GM21825 (cell line): ENCODE results near the gene ESYT1.
"Not testable (repeated sequence)": the region's sequence is repeated elsewhere in the genome, so short reads cannot be mapped to it uniquely, and the experiment has no call there.

Source experiments
- ATAC-seq: cut with Tn5 transposase; IDR thresholded peaks from one replicate; pipeline ENCODE4 v1.9.1; 2021; ENCODE audit warnings: mild to moderate bottlenecking, moderate library complexity; ENCODE audit not compliant: unreplicated experiment

Gene ESYT1

DNA sequence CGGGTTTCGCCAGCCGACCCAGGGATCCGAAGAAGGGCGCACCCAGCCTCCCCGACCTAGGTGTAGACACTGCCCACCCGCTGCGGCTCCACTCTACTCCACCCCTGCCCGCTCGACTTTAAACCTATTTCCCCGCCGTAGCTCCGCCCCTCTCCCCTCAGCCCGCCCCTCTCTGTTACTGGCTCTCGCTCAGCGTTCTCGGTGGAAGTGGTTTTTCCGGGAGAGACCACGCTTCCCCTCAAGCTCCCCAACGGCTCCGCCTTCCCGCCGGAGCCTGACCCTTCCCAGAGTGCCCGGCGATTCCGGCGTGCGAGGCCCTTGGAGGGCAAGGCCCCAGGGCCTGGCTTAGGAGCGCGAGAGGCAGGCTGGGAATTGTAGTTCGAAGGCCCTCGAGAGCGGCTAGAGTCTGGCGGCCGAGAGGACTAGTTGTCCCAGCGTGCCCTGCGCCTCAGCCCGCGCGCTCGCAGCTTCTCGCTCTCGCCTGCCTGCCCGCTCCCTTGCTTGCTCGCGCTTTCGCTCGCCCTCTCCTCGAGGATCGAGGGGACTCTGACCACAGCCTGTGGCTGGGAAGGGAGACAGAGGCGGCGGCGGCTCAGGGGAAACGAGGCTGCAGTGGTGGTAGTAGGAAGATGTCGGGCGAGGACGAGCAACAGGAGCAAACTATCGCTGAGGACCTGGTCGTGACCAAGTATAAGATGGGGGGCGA lies 23.8 kb upstream of the ESYT1 start, which contains the start of gene PA2G4:
Gene PA2G4, plus strand, starts transcription at position 451 of the 706 bp plus-strand sequence. Its CDS starts 179 bp downstream, at position 630.
- peak; percentile 91 for ATAC-seq

DNA sequence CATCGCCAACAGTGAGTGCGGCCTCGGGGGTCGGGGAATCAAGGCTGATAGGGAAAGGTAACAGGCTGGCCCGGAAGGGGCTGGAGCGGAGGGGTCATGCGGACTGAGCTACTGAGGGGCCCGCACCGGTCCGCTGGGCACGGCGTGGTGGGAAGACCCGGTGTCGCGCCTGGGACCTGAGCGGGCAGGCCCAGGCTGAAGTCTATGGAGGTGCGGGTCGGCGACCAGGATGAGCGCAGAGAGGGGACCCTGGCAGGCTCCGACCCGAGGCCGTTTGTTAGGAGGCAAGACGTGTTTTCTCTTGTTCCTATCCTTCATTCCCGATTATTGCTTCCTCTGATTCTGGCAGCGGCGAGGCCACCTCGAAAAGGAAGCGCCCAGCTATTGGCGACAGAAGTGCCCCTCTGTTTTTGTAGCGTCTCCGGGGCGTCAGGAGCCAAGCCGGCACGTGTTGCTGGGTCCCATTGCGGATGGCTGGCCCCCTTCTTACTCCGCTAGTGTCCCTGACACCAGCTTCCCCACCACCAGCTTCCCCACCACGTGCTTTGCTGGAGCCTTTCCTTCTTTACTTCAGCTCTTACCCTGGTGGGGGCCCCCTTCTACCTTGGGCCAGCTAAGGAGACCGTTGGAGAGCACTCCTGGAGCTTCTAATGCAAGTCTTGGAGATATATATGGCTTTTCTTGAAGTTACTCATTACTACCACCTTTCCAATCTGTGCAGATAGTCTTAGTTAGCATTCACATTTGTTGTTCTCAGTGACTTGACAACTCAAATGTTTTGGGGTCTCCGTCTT lies 23.1 kb upstream of the ESYT1 start:
- ATAC-seq = peak; percentile 16

DNA sequence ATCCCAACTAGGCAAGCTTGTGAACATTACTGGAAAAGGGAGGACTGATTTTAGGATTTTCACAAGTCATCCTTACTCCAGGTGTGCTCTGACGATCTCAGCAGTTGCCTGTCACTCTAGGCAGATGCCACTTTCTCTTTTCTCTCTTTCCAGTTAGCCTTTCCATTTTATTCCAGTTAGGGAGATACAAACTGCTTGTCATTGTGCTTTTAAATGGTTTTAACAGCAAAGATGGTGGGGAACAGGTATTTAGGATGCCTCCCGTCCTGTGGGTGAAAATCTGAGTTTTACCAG lies 22.5 kb upstream of the ESYT1 start:
- no peak for ATAC-seq

DNA sequence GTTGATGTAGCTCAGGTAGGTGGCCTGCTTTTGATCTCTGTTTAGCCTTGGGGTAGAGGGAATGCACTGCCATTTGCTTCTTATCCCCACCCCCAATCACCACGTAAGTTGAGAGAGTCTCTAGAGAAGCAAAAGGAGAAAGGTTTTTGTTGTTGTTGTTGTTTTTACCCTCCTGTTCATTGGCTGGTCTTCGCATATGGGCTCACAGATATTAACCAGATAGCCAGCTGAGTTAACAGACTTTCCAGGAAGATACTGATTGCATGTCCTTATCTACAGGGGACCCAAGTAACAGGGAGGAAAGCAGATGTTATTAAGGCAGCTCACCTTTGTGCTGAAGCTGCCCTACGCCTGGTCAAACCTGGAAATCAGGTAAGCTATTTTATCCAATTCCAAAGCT lies 20.8 kb upstream of the ESYT1 start:
- no peak for ATAC-seq

DNA sequence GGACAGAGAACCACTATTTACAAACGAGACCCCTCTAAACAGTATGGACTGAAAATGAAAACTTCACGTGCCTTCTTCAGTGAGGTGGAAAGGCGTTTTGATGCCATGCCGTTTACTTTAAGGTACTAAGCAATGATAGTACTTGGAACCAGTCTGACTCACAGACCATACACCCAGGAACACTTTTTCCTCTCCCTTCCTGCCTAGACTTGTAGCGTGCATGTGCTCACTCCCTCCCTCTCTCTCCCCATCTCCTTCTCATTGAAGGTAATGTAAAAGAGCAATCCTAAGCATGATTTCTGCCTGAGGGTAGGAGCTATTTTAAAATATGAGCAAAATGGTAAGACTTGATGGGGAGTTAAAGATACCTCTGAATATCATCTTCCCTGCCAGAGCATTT lies 17.5 kb upstream of the ESYT1 start:
- no peak for ATAC-seq

DNA sequence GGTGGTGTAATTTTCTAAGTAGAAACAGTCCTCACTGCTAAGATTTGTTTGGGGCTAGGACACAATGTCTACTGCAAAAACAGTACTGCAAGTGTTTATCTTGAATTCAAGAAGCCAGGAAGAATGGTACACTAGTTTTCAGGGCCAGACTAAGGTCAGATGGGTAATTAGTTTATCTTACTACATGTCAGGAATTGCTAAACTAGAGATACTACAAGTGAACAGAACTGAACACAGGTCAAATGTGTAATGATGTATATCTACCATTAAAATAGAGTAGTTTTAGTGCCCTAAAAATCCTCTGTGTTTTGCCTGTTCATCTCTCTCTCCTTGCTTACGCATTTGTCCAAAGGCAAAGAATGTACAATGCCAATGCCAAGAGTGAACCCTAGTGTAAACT lies 14.0 kb upstream of the ESYT1 start:
- no peak for ATAC-seq

DNA sequence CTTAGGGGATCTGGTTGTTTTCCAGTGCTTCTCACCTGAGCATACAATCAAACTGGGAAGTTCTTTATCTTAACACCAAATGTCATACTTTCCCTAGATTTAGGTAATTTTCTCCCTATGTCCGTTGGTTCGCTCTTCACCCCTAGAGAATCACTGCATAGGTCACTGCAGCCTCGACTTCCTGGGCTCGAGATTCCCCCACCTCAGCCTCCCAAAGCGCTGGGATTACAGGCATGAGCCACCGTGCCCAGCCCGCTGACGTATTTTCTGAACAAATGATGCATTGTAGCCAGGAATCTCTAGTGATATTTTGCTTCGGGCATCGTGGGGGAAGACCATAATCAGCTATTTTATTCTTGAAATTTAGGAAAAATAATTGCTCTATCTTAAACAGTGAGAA lies 12.7 kb upstream of the ESYT1 start:
- no peak for ATAC-seq

DNA sequence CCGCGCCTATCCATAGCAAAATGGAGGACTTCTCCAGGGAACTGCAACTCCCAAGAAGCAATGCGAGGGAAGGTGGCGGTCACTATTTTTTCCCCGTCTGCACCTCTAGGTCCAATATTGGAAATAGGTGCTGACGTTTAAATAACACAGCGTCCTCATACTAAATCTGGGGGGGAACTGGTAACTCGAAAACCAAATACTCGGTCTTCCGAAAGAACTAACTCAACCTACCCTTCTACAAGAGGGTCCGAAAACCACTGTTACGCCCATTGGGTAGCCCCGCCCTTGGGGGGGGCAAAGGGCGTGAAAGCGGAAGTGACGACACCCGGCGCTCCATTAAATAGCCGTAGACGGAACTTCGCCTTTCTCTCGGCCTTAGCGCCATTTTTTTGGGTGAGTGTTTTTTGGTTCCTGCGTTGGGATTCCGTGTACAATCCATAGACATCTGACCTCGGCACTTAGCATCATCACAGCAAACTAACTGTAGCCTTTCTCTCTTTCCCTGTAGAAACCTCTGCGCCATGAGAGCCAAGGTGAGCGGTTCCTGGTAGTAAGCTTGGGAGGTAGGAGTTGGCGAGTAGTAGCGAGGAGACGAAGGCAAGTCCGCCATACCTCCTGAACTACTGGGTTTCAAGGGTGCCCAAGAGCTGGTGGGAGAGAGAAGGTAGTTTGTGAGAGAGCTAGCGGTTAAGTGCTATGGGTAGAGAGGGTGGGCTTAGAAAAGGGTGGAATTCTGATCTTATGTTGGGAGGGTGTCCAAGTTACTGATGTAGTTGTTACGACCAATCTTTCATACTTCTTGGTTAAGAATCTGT lies 11.6 kb upstream of the ESYT1 start, which contains the start of gene RPL41:
Gene RPL41, plus strand, starts transcription at position 367 of the 815 bp plus-strand sequence.
- peak; percentile 42 for ATAC-seq

DNA sequence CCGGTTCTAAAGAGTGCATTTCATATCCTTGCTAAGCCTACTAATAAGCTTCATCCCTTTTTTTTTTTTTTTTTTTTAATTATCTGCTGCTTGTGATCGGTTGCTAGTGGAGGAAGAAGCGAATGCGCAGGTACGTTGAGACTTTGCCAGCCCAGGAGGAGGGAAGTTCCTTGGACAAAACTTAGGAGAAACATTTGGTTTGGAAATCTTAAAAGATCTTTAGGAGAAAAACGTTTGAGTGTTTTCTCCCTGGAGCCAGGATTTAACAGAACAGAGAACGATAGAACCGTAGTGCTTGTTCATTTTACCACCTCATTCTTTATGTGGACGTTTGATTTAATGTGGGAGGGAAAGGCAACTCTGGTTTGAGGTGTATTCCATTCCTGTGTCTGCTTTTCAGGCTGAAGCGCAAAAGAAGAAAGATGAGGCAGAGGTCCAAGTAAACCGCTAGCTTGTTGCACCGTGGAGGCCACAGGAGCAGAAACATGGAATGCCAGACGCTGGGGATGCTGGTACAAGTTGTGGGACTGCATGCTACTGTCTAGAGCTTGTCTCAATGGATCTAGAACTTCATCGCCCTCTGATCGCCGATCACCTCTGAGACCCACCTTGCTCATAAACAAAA lies 10.9 kb upstream of the ESYT1 start:
- not testable (repeated sequence) for ATAC-seq

DNA sequence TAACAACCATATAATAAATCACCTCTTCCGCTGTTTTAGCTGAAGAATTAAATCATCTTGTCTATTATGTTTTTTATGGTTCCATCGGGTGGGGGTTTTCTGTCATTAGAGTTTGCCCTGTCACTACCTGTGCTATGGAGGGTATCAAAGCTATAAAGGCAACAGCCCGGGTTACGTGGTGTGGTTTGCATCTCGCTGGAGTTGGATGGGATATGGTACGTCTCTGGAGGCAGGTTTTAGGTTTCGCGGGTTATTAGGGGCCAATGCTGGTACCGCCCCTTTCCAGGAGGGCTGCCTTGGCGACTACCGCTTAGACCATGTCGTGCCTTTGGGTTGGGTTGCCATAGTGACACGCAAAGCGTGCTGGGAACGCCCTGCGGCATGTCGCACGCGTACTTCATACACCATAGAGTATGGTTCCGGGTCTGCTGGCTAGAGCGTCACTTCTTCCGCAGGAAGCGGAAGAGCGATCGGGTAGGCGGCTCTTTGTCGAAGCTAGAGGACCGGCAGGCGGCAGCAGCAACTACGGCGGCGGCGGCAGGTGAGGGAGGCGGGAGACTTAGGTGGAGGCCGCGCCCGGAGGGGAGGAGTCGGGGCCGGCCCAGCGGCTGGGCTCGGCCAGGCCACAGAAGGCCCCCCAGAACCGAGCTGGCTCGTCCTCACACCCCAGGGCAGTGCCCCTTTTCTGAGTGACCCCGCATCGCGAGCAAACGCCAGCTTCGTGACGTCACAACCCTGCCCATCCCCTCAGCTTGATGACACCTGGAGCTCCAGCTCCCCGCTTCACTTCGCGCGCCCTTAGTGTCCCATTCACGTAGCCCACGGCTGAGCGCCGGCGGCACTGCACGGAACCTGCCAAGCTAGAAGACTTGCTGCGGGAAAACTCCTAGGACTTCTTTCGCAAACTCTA lies 10.0 kb upstream of the ESYT1 start, which contains the start of gene ZC3H10:
Gene ZC3H10, plus strand, starts transcription at position 489 of the 910 bp plus-strand sequence. CDS start 2,297 bp downstream, outside the sequence.
- ATAC-seq = peak; percentile 80

DNA sequence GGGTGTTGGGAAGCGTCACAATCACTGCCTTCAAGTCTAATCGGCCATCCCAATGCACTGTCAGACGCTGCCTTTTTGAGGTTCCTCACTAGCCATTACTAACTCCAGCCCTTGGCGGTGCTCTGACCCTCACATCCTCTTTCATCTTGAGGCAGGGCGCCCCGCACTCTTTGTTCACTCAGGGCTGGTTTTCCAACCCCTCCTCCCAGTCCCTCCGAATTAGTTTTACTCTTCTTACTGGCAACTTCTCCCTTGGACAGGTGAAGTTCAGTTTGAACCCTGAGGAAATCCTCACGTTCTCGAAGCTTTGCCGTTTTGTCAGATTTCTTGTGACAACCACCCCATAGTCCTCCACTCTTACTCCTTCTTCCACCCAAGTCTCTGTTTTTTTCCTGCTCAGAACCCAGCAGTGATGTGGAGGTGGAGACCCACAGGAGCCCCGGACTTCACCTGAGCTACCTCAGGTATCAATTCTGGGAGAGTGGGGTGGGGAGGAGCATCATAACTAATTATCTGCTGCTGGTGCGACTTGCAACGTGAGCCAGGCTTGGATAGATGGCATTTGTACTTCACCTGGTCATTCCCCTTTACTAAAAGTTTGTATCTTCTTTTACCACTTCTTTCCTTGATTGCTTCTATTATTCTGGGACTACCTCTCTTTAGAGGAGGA lies 9.2 kb upstream of the ESYT1 start:
- ATAC-seq = peak; percentile 7

DNA sequence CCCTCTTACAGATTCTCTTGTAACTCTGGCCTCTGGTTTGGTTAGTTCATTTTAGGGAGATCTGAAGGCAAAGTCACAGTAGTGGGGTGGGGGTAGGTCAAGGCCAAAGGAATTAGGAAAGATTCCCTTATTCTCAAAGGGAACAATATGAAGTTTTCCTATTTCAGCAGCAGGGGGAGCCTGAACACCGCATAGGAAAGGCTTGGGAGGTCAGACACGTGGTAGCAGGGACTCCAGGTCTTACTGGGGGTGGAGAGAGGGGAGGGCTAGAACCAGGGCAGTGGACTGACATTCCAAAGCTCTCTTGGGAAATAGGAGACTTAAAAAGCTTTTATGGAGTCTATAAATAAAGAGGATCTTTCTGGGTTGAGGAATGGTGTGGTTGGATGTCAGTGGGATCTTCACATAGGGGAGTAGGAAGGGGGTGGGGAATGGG lies 8.7 kb upstream of the ESYT1 start:
- no peak for ATAC-seq

DNA sequence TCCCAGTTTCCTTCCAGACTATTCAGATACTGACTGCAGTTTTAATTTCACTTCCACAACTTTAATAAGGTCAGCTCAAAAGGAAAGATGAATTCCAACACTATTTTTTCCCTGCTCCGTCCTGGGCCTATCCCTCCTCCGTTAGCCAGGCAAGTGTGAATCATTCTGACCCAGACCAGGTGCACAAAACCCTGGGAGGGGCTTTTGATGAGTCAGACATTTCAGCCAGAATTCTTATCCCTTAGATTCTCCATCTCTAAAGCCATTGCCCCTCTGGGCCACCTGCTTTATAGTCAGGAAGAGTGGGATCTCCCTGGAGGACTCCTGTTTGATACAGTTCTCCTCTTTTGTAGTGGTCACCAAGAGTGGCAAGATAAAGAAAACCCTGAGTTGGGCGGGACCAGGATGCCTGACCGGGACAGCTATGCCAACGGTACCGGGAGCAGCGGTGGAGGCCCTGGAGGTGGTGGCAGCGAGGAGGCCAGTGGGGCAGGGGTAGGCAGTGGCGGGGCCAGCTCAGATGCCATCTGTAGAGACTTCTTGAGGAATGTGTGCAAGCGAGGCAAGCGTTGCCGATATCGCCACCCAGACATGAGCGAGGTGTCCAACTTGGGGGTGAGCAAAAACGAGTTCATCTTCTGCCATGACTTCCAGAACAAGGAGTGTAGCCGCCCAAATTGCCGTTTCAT lies 7.8 kb upstream of the ESYT1 start:
- ATAC-seq = no peak

DNA sequence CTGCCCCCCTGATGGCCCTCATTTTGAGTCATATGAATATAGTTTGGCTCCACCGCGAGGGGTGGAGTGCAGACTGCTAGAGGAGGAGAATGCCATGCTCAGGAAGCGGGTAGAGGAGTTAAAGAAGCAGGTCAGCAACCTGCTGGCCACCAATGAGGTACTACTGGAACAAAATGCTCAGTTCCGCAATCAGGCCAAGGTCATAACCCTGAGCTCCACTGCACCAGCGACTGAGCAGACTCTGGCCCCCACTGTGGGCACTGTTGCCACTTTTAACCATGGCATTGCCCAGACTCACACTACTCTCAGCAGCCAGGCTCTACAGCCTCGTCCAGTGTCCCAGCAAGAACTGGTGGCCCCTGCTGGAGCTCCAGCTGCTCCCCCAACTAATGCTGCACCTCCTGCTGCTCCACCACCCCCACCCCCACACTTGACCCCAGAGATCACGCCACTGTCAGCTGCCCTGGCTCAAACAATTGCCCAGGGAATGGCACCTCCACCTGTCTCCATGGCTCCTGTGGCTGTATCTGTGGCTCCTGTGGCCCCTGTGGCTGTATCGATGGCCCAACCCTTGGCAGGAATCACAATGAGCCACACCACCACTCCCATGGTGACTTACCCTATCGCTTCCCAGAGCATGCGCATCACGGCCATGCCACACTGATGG lies 6.7 kb upstream of the ESYT1 start:
- ATAC-seq = no peak

DNA sequence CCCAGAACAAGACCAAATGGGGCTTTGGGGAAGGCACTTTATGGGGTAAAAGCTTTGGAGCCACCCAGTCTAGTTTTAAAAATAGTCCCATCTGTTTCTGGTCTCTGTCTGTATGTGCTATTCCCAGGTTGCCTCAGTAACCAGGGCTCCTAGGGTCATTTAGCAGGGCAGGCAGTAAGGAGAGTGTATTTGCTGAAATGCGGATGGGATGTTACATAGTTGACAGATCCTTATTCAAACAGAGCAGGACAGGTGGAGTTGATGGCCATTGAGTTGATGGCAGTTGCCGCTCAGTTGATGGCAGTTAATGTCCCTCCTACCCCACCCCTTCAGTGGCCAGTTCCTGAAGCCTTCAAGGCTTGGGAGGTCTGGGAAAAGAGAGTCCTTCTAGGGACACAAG lies 5.4 kb upstream of the ESYT1 start:
- ATAC-seq = no peak

DNA sequence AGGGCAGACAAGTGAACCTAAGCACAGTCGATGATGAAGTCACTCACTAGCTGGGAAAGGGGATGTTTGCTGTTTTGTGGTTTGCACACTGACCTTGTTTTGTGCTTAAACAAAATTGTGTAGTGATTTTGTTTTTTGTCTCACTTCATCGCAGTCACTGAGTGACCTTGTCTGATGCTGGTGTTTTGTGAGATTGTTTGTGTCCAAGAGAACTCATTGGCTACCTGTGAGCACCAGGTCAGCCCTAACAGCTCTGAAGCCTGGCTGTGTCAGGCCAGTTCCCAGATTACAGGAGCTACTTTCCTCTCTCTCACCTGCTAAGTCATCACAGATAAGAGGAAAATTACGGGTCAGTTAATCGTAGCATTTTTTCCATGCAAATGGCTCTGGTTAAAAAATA lies 3.9 kb upstream of the ESYT1 start:
- ATAC-seq = no peak

DNA sequence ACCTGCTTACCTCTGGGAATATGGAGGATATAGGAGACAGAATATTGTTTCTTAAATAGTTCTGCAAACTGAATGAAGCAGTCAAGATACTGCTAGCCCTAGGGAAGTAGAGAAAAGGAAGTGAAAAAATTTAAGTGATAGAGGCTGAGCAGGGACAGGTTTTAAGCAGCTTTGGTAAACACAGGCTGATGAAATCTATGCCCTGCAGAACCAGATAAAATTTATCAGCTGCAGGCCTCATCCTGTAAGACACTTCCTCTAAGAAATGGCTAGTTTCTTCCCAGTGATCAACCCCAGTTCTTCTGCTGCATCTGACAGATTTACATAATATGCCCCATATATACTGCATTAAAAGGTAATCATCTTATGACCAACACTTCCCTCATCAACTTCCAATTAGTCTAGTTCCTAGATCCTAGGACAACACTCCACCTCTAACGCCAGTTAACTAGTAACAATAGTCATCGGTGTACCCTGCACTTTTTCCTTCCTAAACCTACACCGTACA lies 1.3 kb upstream of the ESYT1 start:
- ATAC-seq = no peak

DNA sequence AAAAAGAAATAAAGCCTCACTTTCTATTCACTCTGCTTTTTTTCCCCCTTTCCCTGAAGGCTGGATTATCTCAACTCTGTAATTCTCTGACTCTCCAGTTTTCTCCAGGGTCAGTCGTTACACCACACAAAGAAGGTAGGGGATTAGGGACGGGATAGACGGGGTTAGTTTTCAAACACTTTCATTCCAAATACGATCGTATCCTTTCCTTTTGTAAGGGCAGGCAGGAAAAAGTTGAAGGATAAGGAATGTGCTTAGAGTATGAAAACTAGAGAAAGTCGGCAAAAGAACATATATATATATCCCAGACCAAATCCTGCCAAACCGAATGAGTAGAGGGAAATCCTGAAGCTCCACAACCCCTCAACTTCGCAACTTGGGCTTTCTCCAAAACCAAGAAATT lies 581 bp upstream of the ESYT1 start:
- ATAC-seq = no peak
